K562 (cell line): ENCODE results near the gene EFCAB8. TPM values are rescaled to one million over a fixed set of nuclear protein-coding genes. Genes with fewer than 3 reads are reported as not detected.

Experiments
- ATAC-seq: fragments of 200-7000 bp; cut with Tn5 transposase; 3 replicates; pipeline ENCODE4 v1.9.1; 2020; ENCODE audit warnings: moderate library complexity
- BruUV-seq: library from RNA; stranded (reverse); fragments of 400-500 nt; replicated peaks from 2 replicates; lab custom pipeline; 2021; lab: Mats Ljungman, UMichigan
- CTCF ChIA-PET: fragments of 300-600 bp; formaldehyde crosslinking; extraction: SDS; loops from one replicate; lab custom pipeline; 2021; ENCODE audit warnings: low intra/inter-chr PET ratio; lab: Yijun Ruan, JAX
- POLR2A ChIA-PET: fragments of 300-600, 350-650 bp; sonication (Branson Sonifier 250); formaldehyde crosslinking; extraction: SDS; loops from one replicate; lab custom pipeline; 2021; ENCODE audit warnings: antibody characterized with exemption, inconsistent platforms; lab: Yijun Ruan, JAX
- DNase-seq, 4 experiments: peaks; one replicate each; pipeline versions ENCODE4 v3.0.0 to v3.0.0-alpha.2; 2011 to 2018; ENCODE audit warnings: low spot score in 3 of 4, mixed read lengths in 3 of 4; ENCODE audit errors: extremely low read depth in 1 of 4
- FAIRE-seq: peaks from 2 replicates; lab custom pipeline; 2011; peaks lifted over from hg19 to GRCh38; lab: Jason Lieb, UNC
- H2AFZ ChIP-seq: 2 replicates; pipeline ENCODE4 v1.6.0; 2011; ENCODE audit warnings: low read depth, low read length, control low read depth, inconsistent platforms
- H3K27ac ChIP-seq: fragments of 200-600 bp; 3 replicates; pipeline ENCODE4 v1.8.0; 2011; ENCODE audit warnings: low read depth, mild to moderate bottlenecking, control low read depth, inconsistent platforms, low read length, moderate library complexity, mixed read lengths; ENCODE audit errors: extremely low read depth
- H3K27me3 ChIP-seq, 2 experiments: fragments of 300-600 bp in 1 of 2; 2 replicates in 1 of 2; 3 replicates in 1 of 2; pipeline versions ENCODE4 v1.6.0 to v1.8.0; 2011; ENCODE audit warnings: inconsistent platforms in 2 of 2, low read length in 2 of 2, mild to moderate bottlenecking in 1 of 2, mixed read lengths in 1 of 2, moderate library complexity in 1 of 2; ENCODE audit not compliant: control insufficient read depth in 2 of 2, insufficient read depth in 2 of 2
- H3K36me3 ChIP-seq: fragments of 300-600 bp; 3 replicates; pipeline ENCODE4 v1.8.0; 2011; ENCODE audit warnings: mild to moderate bottlenecking, low read length, inconsistent platforms; ENCODE audit not compliant: control insufficient read depth, insufficient read depth
- H3K4me1 ChIP-seq, 2 experiments: fragments of 200-600 bp in 1 of 2; replicated peaks in 1 of 2; 2 replicates in 1 of 2; 3 replicates in 1 of 2; pipeline versions ENCODE4 v1.5.1 to v1.8.0; 2011; ENCODE audit warnings: inconsistent platforms in 2 of 2, low read length in 2 of 2, mild to moderate bottlenecking in 1 of 2, mixed read lengths in 1 of 2, moderate library complexity in 1 of 2; ENCODE audit not compliant: control insufficient read depth in 2 of 2, insufficient read depth in 2 of 2
- H3K4me2 ChIP-seq: 2 replicates; pipeline ENCODE4 v1.6.1; 2011; ENCODE audit warnings: low read length, control low read depth, inconsistent platforms, mixed read lengths; ENCODE audit not compliant: insufficient read depth
- H3K4me3 ChIP-seq: fragments of 200-600 bp; sonication (generic), shearing (Covaris generic); 2 replicates; pipeline ENCODE4 v1.5.1; 2016; ENCODE audit warnings: control low read depth, inconsistent platforms
- H3K79me2 ChIP-seq: fragments of 200-600 bp; 3 replicates; pipeline ENCODE4 v1.8.0; 2011; ENCODE audit warnings: low read length, inconsistent platforms; ENCODE audit not compliant: control insufficient read depth, insufficient read depth
- H3K9ac ChIP-seq, 2 experiments: 2 replicates each; pipeline versions ENCODE4 v1.6.0 to v1.6.1; 2011; ENCODE audit warnings: low read depth in 2 of 2, low read length in 2 of 2, control low read depth in 1 of 2, inconsistent platforms in 1 of 2, mild to moderate bottlenecking in 1 of 2, mixed read lengths in 1 of 2; ENCODE audit not compliant: insufficient read depth in 1 of 2
- H3K9me1 ChIP-seq: one replicate; pipeline ENCODE4 v1.6.0; 2011; ENCODE audit warnings: inconsistent platforms, mild to moderate bottlenecking, low read length, moderate library complexity; ENCODE audit not compliant: control insufficient read depth, insufficient read depth
- H3K9me3 ChIP-seq: replicated peaks from 2 replicates; pipeline ENCODE4 v1.5.1; 2011; ENCODE audit warnings: low read depth, low read length, inconsistent platforms; ENCODE audit not compliant: control insufficient read depth, insufficient read depth
- H4K20me1 ChIP-seq: replicated peaks from 2 replicates; pipeline ENCODE4 v1.6.1; 2011; ENCODE audit warnings: low read length, inconsistent platforms, mixed read lengths; ENCODE audit not compliant: control insufficient read depth, insufficient read depth
- BCL6 ChIP-seq: fragments of 250-450 bp; sonication (Bioruptor Pico); IDR thresholded peaks from 2 replicates; pipeline ENCODE4 v1.4.0; 2020
- BRD4 ChIP-seq: fragments of 200-600 bp; sonication (generic); IDR thresholded peaks from 2 replicates; pipeline ENCODE4 v1.6.1; 2017; ENCODE audit warnings: inconsistent platforms
- CEBPB ChIP-seq: fragments of 450-650 bp; IDR thresholded peaks from 2 replicates; pipeline ENCODE4 v1.6.1; 2016; ENCODE audit warnings: missing genetic modification characterization, missing compliant biosample characterization
- DIDO1 ChIP-seq: fragments of 450-650 bp; IDR thresholded peaks from 2 replicates; pipeline ENCODE4 v1.6.1; 2016; ENCODE audit warnings: low read depth, missing biosample characterization, missing genetic modification characterization
- HES1 ChIP-seq: fragments of 450-650 bp; IDR thresholded peaks from 2 replicates; pipeline ENCODE4 v1.6.1; 2016; ENCODE audit warnings: low read depth, mild to moderate bottlenecking, moderate library complexity
- HEY1 ChIP-seq: fragments of 250-450 bp; sonication (Bioruptor Pico); IDR thresholded peaks from 2 replicates; pipeline ENCODE4 v1.5.0; 2020; ENCODE audit warnings: mild to moderate bottlenecking, moderate library complexity, borderline replicate concordance
- KDM2B ChIP-seq: fragments of 250-450 bp; sonication (Bioruptor Pico); IDR thresholded peaks from 2 replicates; pipeline ENCODE4 v1.8.0; 2021; ENCODE audit warnings: mild to moderate bottlenecking, moderate library complexity
- MTA2 ChIP-seq: fragments of 450-650 bp; IDR thresholded peaks from 2 replicates; pipeline ENCODE4 v1.6.1; 2016; ENCODE audit warnings: low read depth
- NCOA1 ChIP-seq: fragments of 450-650 bp; IDR thresholded peaks from 2 replicates; pipeline ENCODE4 v1.6.1; 2016; ENCODE audit warnings: low read depth
- TARDBP ChIP-seq: fragments of 450-650 bp; IDR thresholded peaks from 2 replicates; pipeline ENCODE4 v1.6.1; 2016
- ZBTB11 ChIP-seq, 3 experiments: fragments of 200-800 bp in 1 of 3; fragments of 250-450 bp in 1 of 3; fragments of 450-650 bp in 1 of 3; sonication (Bioruptor Pico) in 1 of 3; sonication (Bioruptor generic) in 1 of 3; formaldehyde crosslinking in 1 of 3; IDR thresholded peaks; 2 replicates each; pipeline versions ENCODE4 v1.6.1 to v1.8.0; 2016 to 2022; ENCODE audit warnings: mild to moderate bottlenecking in 2 of 3, missing genetic modification characterization in 2 of 3, missing compliant biosample characterization in 1 of 3, moderate library complexity in 1 of 3
- ZMIZ1 ChIP-seq, 2 experiments: fragments of 150-350 bp in 1 of 2; IDR thresholded peaks; 2 replicates each; pipeline ENCODE4 v1.6.1; 2012 to 2016; ENCODE audit warnings: low read depth in 2 of 2, low read length in 2 of 2, mild to moderate bottlenecking in 1 of 2, moderate library complexity in 1 of 2
- ZNF324 ChIP-seq: fragments of 250-450 bp; sonication (Bioruptor Pico); IDR thresholded peaks from 2 replicates; pipeline ENCODE4 v1.4.0; 2020; ENCODE audit warnings: mild to moderate bottlenecking
- ZSCAN29 ChIP-seq: fragments of 450-650 bp; IDR thresholded peaks from 2 replicates; pipeline ENCODE4 v1.6.1; 2017
- WGBS: fragments of 100-300 bp; shearing (Covaris generic); methylation state at CpG from one replicate; pipeline ENCODE4 v1.1.6; 2016; ENCODE audit warnings: low coverage, mixed read lengths; ENCODE audit not compliant: insufficient coverage; ENCODE audit errors: missing lambda C conversion rate; 5-methylcytosine and 5-hydroxymethylcytosine counted together
- in situ Hi-C: fragments of 300-500 bp; cut with MboI; formaldehyde crosslinking; loops from 4 replicates; pipeline ENCODE4 v1.15.0; 2018; ENCODE audit warnings: inconsistent platforms, mixed read lengths
- intact Hi-C: fragments of 100-400 bp; cut with micrococcal nuclease; formaldehyde crosslinking; loops from 2 replicates; pipeline ENCODE4 v1.14.2; 2022
- polyA plus RNA-seq, 8 experiments: library from polyadenylated mRNA; depleted of rRNA in 4 of 8; stranded (reverse) in 5 of 8; unstranded in 3 of 8; fragments of >200 nt; fragmentation: Nextera tagmentation in 2 of 8; fragmentation: Illumina TruSeq in 1 of 8; extraction: Ambion mirVana in 2 of 8; extraction: Trizol in 1 of 8; gene quantifications; 2 replicates each; pipeline versions ENCODE4 v1.2.1 to v1.2.3, GENCODE V29; 2011 to 2014; ENCODE audit warnings: inconsistent platforms in 1 of 8, missing spikeins in 1 of 8
- total RNA-seq, 7 experiments: library from RNA; depleted of rRNA in 6 of 7; stranded (reverse); fragments of >200 nt in 6 of 7; fragmentation: Illumina TruSeq in 2 of 7; extraction: Trizol in 2 of 7; gene quantifications; 2 replicates each; pipeline versions ENCODE4 v1.2.1 to v1.2.3, GENCODE V29; 2011 to 2021; ENCODE audit warnings: low replicate concordance in 1 of 7

The EFCAB8 gene
- total and polyA plus RNA-seq, 9 of the 15 experiments (the other 6 are each of a cell fraction or from before 2014, with no cell fraction given), result 0.03 to 0.18 (median 0.11) TPM; not detected in 6

- intact Hi-C loops (loop anchor here (10.0 kb wide), 1 partner anchor 53 kb away; no protein-coding TSS in a partner anchor), in situ Hi-C loops (no loop called here)
- H3K27me3 ChIP-seq, result no peaks in the 10 kb centered on the region
- no peak overlapping the region for H2AFZ ChIP-seq
- 0 out of 2 replicates have a peak, but pooled peaks cover 3% of the 10 kb centered on the region for H4K20me1 ChIP-seq
- H3K79me2 ChIP-seq, result no peaks in the 10 kb centered on the region
- no peak for DNase-seq
- no peak for ATAC-seq
- H3K4me1 ChIP-seq, result peaks cover 0 to 2% of the 10 kb centered on the region in 2 experiments; a peak in 2 of 5 replicates
- no peak for FAIRE-seq
- POLR2A ChIA-PET, result interaction anchor here (1.2 to 1.6 kb wide), 2 partner anchors 8 to 11 kb away, joined by 4 to 5 read pairs; no protein-coding TSS in a partner anchor
- no peak overlapping the region for H3K4me3 ChIP-seq
- H3K36me3 ChIP-seq, result peaks cover 26% of the 10 kb centered on the region; the same call in 2 of the 3 replicates
- H3K9ac ChIP-seq, result no peak overlapping the region
- no peak overlapping the region for H3K4me2 ChIP-seq
- CTCF ChIA-PET, result interaction anchor here (0.7 kb wide), 1 partner anchor 1028 kb away, joined by 3 read pairs; no protein-coding TSS in a partner anchor
- no TSS peak for BruUV-seq
- no peaks in the 10 kb centered on the region for H3K9me1 ChIP-seq
- H3K27ac ChIP-seq, result no peak overlapping the region
- no peaks in the 10 kb centered on the region for H3K9me3 ChIP-seq
- 58% methylated on average over 2 of the region's 2 CpGs for WGBS
- TF ChIP-seq ZMIZ1 (IDR thresholded peaks at IDR 0.05; ENCODE audit: low read depth in 2 of 2, low read length in 2 of 2) (no peak), MTA2 (no peak), KDM2B (CRISPR knock-in tag) (no peak), HES1 (no peak), CEBPB (tag) (no peak), ZNF324 (CRISPR knock-in tag) (no peak), HEY1 (CRISPR knock-in tag) (no peak), BCL6 (CRISPR knock-in tag) (no peak), BRD4 (no peak), NCOA1 (no peak), ZSCAN29 (no peak), TARDBP (no peak), ZBTB11 (CRISPR knock-in tag; IDR thresholded peaks at IDR 0.05) (no peak), DIDO1 (no peak)
Measured at GRCh38 chr20:32858189-32858588, 534 bp upstream of the EFCAB8 start.
